K562 (cell line): ENCODE measurements around the gene MICAL2. TPM values are rescaled to one million over a fixed set of nuclear protein-coding genes. Genes with fewer than 3 reads are reported as not detected.
A peak's percentile ranks its signal among the peaks of the same experiment; 100 is the strongest.

Experiments used
- ATAC-seq: fragments of 200-7000 bp; cut with Tn5 transposase; 3 replicates; pipeline ENCODE4 v1.9.1; 2020; ENCODE audit warnings: moderate library complexity
- BruUV-seq: library from RNA; stranded (reverse); fragments of 400-500 nt; replicated peaks from 2 replicates; lab custom pipeline; 2021; lab: Mats Ljungman, UMichigan
- CTCF ChIA-PET: fragments of 300-600 bp; formaldehyde crosslinking; extraction: SDS; loops from one replicate; lab custom pipeline; 2021; ENCODE audit warnings: low intra/inter-chr PET ratio; lab: Yijun Ruan, JAX
- POLR2A ChIA-PET: fragments of 300-600, 350-650 bp; sonication (Branson Sonifier 250); formaldehyde crosslinking; extraction: SDS; loops from one replicate; lab custom pipeline; 2021; ENCODE audit warnings: antibody characterized with exemption, inconsistent platforms; lab: Yijun Ruan, JAX
- DNase-seq, 4 experiments: peaks; one replicate each; pipeline versions ENCODE4 v3.0.0 to v3.0.0-alpha.2; 2011 to 2018; ENCODE audit warnings: low spot score in 3 of 4, mixed read lengths in 3 of 4; ENCODE audit errors: extremely low read depth in 1 of 4
- FAIRE-seq: peaks from 2 replicates; lab custom pipeline; 2011; peaks lifted over from hg19 to GRCh38; lab: Jason Lieb, UNC
- H2AFZ ChIP-seq: 2 replicates; pipeline ENCODE4 v1.6.0; 2011; ENCODE audit warnings: low read depth, low read length, control low read depth, inconsistent platforms
- H3K27ac ChIP-seq: fragments of 200-600 bp; 3 replicates; pipeline ENCODE4 v1.8.0; 2011; ENCODE audit warnings: low read depth, mild to moderate bottlenecking, control low read depth, inconsistent platforms, low read length, moderate library complexity, mixed read lengths; ENCODE audit errors: extremely low read depth
- H3K27me3 ChIP-seq, 2 experiments: fragments of 300-600 bp in 1 of 2; 2 replicates in 1 of 2; 3 replicates in 1 of 2; pipeline versions ENCODE4 v1.6.0 to v1.8.0; 2011; ENCODE audit warnings: inconsistent platforms in 2 of 2, low read length in 2 of 2, mild to moderate bottlenecking in 1 of 2, mixed read lengths in 1 of 2, moderate library complexity in 1 of 2; ENCODE audit not compliant: control insufficient read depth in 2 of 2, insufficient read depth in 2 of 2
- H3K36me3 ChIP-seq: fragments of 300-600 bp; 3 replicates; pipeline ENCODE4 v1.8.0; 2011; ENCODE audit warnings: mild to moderate bottlenecking, low read length, inconsistent platforms; ENCODE audit not compliant: control insufficient read depth, insufficient read depth
- H3K4me1 ChIP-seq, 2 experiments: fragments of 200-600 bp in 1 of 2; replicated peaks in 1 of 2; 2 replicates in 1 of 2; 3 replicates in 1 of 2; pipeline versions ENCODE4 v1.5.1 to v1.8.0; 2011; ENCODE audit warnings: inconsistent platforms in 2 of 2, low read length in 2 of 2, mild to moderate bottlenecking in 1 of 2, mixed read lengths in 1 of 2, moderate library complexity in 1 of 2; ENCODE audit not compliant: control insufficient read depth in 2 of 2, insufficient read depth in 2 of 2
- H3K4me2 ChIP-seq: 2 replicates; pipeline ENCODE4 v1.6.1; 2011; ENCODE audit warnings: low read length, control low read depth, inconsistent platforms, mixed read lengths; ENCODE audit not compliant: insufficient read depth
- H3K4me3 ChIP-seq: fragments of 200-600 bp; sonication (generic), shearing (Covaris generic); 2 replicates; pipeline ENCODE4 v1.5.1; 2016; ENCODE audit warnings: control low read depth, inconsistent platforms
- H3K79me2 ChIP-seq: fragments of 200-600 bp; 3 replicates; pipeline ENCODE4 v1.8.0; 2011; ENCODE audit warnings: low read length, inconsistent platforms; ENCODE audit not compliant: control insufficient read depth, insufficient read depth
- H3K9ac ChIP-seq, 2 experiments: 2 replicates each; pipeline versions ENCODE4 v1.6.0 to v1.6.1; 2011; ENCODE audit warnings: low read depth in 2 of 2, low read length in 2 of 2, control low read depth in 1 of 2, inconsistent platforms in 1 of 2, mild to moderate bottlenecking in 1 of 2, mixed read lengths in 1 of 2; ENCODE audit not compliant: insufficient read depth in 1 of 2
- H3K9me1 ChIP-seq: one replicate; pipeline ENCODE4 v1.6.0; 2011; ENCODE audit warnings: inconsistent platforms, mild to moderate bottlenecking, low read length, moderate library complexity; ENCODE audit not compliant: control insufficient read depth, insufficient read depth
- H3K9me3 ChIP-seq: replicated peaks from 2 replicates; pipeline ENCODE4 v1.5.1; 2011; ENCODE audit warnings: low read depth, low read length, inconsistent platforms; ENCODE audit not compliant: control insufficient read depth, insufficient read depth
- H4K20me1 ChIP-seq: replicated peaks from 2 replicates; pipeline ENCODE4 v1.6.1; 2011; ENCODE audit warnings: low read length, inconsistent platforms, mixed read lengths; ENCODE audit not compliant: control insufficient read depth, insufficient read depth
- BRD4 ChIP-seq: fragments of 200-600 bp; sonication (generic); IDR thresholded peaks from 2 replicates; pipeline ENCODE4 v1.6.1; 2017; ENCODE audit warnings: inconsistent platforms
- ETV1 ChIP-seq: fragments of 450-650 bp; conservative IDR thresholded peaks from 2 replicates; pipeline ENCODE4 v1.6.1; 2016; ENCODE audit warnings: missing genetic modification characterization, control low read depth, low read depth, missing compliant biosample characterization
- FOXP4 ChIP-seq: sonication (generic); formaldehyde crosslinking; IDR thresholded peaks from 2 replicates; pipeline ENCODE4 v1.8.0; 2022; ENCODE audit warnings: mild to moderate bottlenecking, missing genetic modification reagents, borderline replicate concordance
- MBD2 ChIP-seq: sonication (generic); IDR thresholded peaks from 2 replicates; pipeline ENCODE4 v1.6.1; 2016; ENCODE audit warnings: low read depth, borderline replicate concordance
- NCOA4 ChIP-seq: fragments of 450-650 bp; IDR thresholded peaks from 2 replicates; pipeline ENCODE4 v1.6.1; 2018; ENCODE audit warnings: mild to moderate bottlenecking; ENCODE audit not compliant: partially characterized antibody
- NR2C2 ChIP-seq, 2 experiments: fragments of 200-800 bp in 1 of 2; sonication (Bioruptor generic) in 1 of 2; sonication (generic) in 1 of 2; formaldehyde crosslinking in 1 of 2; IDR thresholded peaks; 2 replicates each; pipeline versions ENCODE4 v1.6.1 to v1.8.0; 2016 to 2022; ENCODE audit warnings: mild to moderate bottlenecking in 1 of 2, missing compliant biosample characterization in 1 of 2, missing genetic modification characterization in 1 of 2, missing genetic modification reagents in 1 of 2
- OTX1 ChIP-seq: fragments of 450-650 bp; formaldehyde crosslinking; IDR thresholded peaks from 2 replicates; pipeline ENCODE4 v1.4.0; 2022; ENCODE audit warnings: mild to moderate bottlenecking
- ZNF121 ChIP-seq: sonication (generic); formaldehyde crosslinking; conservative IDR thresholded peaks from 2 replicates; pipeline ENCODE4 v1.8.0; 2022; ENCODE audit warnings: missing genetic modification reagents
- whole genome bisulfite sequencing: fragments of 100-300 bp; shearing (Covaris generic); methylation state at CpG from one replicate; pipeline ENCODE4 v1.1.6; 2016; ENCODE audit warnings: low coverage, mixed read lengths; ENCODE audit not compliant: insufficient coverage; ENCODE audit errors: missing lambda C conversion rate; 5-methylcytosine and 5-hydroxymethylcytosine counted together
- in situ Hi-C: fragments of 300-500 bp; cut with MboI; formaldehyde crosslinking; loops from 4 replicates; pipeline ENCODE4 v1.15.0; 2018; ENCODE audit warnings: inconsistent platforms, mixed read lengths
- intact Hi-C: fragments of 100-400 bp; cut with micrococcal nuclease; formaldehyde crosslinking; loops from 2 replicates; pipeline ENCODE4 v1.14.2; 2022
- polyA plus RNA-seq, 8 experiments: library from polyadenylated mRNA; depleted of rRNA in 4 of 8; stranded (reverse) in 5 of 8; unstranded in 3 of 8; fragments of >200 nt; fragmentation: Nextera tagmentation in 2 of 8; fragmentation: Illumina TruSeq in 1 of 8; extraction: Ambion mirVana in 2 of 8; extraction: Trizol in 1 of 8; gene quantifications; 2 replicates each; pipeline versions ENCODE4 v1.2.1 to v1.2.3, GENCODE V29; 2011 to 2014; ENCODE audit warnings: inconsistent platforms in 1 of 8, missing spikeins in 1 of 8
- total RNA-seq, 7 experiments: library from RNA; depleted of rRNA in 6 of 7; stranded (reverse); fragments of >200 nt in 6 of 7; fragmentation: Illumina TruSeq in 2 of 7; extraction: Trizol in 2 of 7; gene quantifications; 2 replicates each; pipeline versions ENCODE4 v1.2.1 to v1.2.3, GENCODE V29; 2011 to 2021; ENCODE audit warnings: low replicate concordance in 1 of 7

Gene MICAL2
- total and polyA plus RNA-seq, 9 of the 15 experiments (the other 6 are each of a cell fraction or from before 2014, with no cell fraction given) = 4.7 to 64.2 (median 33.6) TPM

GRCh38 chr11:12275818-12276217 lies 165.4 kb downstream of the MICAL2 start:
- ChIA-PET POLR2A (no interaction called here), CTCF (no interaction called here)
- H3K27me3 ChIP-seq = no peaks in the 10 kb centered on the region
- no peak for DNase-seq
- no peaks in the 10 kb centered on the region for H3K9me3 ChIP-seq
- TF ChIP-seq ETV1 (tag) = no peak
- TF ChIP-seq NR2C2 (CRISPR knock-in tag; IDR thresholded peaks at IDR 0.05) = no peak
- TF ChIP-seq NR2C2 (tag; IDR thresholded peaks at IDR 0.05) = no peak
- no peak for TF ChIP-seq BRD4
- no peak for TF ChIP-seq MBD2
- no peak for TF ChIP-seq NCOA4
- no peak for TF ChIP-seq ZNF121 (CRISPR knock-in tag)
- no peak for TF ChIP-seq OTX1
- no peak for TF ChIP-seq FOXP4 (CRISPR knock-in tag)
- no peak overlapping the region for H3K4me3 ChIP-seq
- BruUV-seq = no TSS peak
- no peak overlapping the region for H2AFZ ChIP-seq
- no peak overlapping the region for H3K4me2 ChIP-seq
- peak overlapping the region; percentile 72; the same call in 1 of the 3 replicates for H3K27ac ChIP-seq
- no peak for FAIRE-seq
- 92% methylated on average over 9 of the region's 9 CpGs for WGBS
- no peaks in the 10 kb centered on the region for H3K9me1 ChIP-seq
- H3K4me1 ChIP-seq = peaks cover 25 to 29% of the 10 kb centered on the region in 2 experiments
- H3K36me3 ChIP-seq = no peaks in the 10 kb centered on the region
- H3K9ac ChIP-seq = peak overlapping the region in 1 of 2 experiments; percentile 46; a peak in 1 of 4 replicates
- H3K79me2 ChIP-seq = no peaks in the 10 kb centered on the region
- intact Hi-C loops = loop anchor here (2.0 kb wide), 1 partner anchor 75 kb away; no protein-coding TSS in a partner anchor
- ATAC-seq = no peak
- no peaks in the 10 kb centered on the region for H4K20me1 ChIP-seq
- in situ Hi-C loops = no loop called here
